ENCODE results near the gene PSMB3.

- TF ChIP-seq CTCF (IDR thresholded peaks at IDR 0.05) (no peak), EP300 (IDR thresholded peaks at IDR 0.05) (no peak)
Measured at GRCh38 chr17:38789185-38789584, 36.6 kb downstream of the PSMB3 start.
